COR-L47 (cell line): ENCODE data around the gene RPS16.
A peak's percentile ranks its signal among the peaks of the same experiment; 100 is the strongest.

ENCODE experiments used
- DNase-seq: peaks from one replicate; lab custom pipeline; 2025; lab: John Stamatoyannopoulos, UW

The RPS16 gene

DNA sequence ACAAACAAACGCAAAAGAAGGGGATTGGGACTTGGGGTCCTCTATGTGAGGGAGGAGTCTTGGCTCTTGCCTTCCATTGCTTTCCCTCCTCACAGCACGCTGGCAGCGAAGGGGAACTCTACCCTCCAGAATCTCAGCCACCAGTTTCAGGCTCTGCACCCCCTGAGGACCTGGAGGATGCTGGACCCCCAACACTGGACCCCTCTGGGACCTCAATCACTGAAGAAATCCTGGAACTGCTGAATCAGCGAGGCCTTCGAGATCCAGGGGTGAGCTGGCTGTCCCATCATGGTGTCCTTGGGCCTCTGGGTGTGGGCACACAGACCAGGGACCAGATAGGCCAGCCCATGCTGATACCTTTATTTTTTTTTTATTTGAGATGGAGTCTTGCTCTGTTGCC is 13.7 kb downstream of the RPS16 start:
- DNase-seq = no peak

GRCh38 chr19:39420769-39421168 is 15.0 kb downstream of the RPS16 start:
- no peak for DNase-seq

DNA sequence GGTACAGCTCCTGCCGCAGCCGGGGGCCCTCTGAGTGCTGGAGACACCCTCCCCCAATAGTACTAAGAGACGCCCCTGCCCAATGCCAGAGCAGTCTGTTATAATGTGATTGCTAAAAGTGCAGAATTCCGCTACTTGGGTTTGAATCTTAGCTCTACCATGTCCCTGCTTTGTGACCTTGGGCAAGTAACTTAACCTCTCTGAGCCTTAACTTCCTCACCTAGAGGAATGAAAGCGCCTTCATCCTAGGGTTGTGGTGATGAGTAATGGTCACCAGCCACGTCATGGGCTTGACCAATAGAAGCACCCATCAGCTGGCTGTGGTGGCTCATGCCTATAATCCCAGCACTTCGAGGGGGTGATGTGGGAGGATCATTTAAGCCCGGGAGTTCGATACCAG is 16.7 kb downstream of the RPS16 start:
- no peak for DNase-seq

DNA sequence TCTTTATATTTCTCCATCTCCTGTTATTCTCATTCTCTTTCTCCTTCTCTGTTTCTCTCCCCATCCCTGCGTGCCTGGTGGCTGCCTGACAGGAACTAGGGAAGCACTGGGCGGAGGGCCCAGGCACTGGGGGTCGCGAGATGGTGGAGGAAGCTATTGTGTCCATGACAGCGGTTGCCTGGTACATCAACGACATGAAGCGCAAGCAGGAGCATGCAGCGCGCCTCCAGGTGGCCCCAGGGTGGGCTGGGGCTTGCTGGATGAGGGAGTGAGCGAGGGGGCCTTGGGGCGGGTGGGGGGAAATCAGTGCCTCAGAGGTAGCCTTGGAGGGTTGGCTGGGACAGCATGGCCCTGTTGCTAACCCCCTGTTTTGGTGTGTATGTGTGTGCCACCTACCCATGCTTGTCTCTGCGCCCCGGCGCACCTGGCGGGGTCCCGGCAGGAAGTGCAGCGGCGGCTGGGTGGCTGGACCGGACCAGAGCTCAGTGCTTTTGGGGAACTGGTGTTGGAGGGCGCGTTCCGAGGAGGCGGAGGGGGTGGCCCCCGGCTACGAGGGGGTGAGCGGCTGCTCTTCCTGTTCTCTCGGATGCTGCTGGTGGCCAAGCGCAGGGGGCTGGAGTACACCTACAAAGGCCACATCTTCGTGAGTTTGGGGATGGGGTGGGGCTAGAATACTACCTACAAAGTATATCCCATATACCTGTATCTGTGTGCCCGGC is 18.1 kb downstream of the RPS16 start:
- no peak for DNase-seq

DNA sequence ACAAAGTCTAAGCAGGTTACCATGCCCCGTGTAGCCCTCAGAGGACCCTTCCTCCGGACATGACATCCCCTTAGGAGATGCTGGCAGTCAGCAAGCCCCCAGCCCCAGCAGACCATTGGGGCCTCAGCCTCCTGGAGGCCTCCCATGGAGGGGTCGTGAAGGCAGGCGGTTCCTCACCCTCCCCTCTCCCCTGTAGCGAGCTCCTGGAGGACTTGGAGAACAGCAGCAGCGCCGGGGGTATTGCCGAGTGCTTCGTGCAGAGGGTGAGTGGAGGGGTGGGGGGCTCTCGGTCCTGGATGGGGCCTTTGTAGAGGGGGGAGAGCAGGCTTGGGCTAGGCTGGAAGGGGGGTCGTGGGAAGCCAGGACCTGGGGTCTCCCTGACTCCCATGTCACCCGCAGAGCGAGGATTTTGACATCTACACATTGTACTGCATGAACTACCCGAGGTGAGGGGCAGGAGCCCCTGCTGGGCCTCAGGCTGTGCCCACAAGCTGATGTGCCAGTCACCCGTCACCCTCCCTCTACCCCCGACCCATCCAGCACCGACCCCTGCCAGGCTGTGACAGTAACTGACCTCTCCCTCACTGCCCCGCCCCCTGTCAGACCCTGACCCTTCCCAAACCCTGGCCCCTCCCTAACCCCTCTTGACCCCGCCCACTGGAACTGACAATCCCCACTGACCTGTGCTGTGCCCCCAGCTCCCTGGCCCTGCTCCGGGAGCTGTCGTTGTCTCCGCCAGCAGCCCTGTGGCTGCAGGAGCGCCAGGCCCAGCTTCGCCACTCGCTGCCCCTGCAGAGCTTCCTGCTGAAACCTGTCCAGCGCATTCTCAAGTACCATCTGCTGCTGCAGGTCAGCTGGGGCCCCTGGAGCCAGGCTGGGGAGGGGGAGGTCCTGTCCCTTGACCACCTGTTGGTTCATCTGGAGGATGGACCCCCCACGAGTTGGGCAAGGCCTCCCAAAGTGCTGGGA is 19.3 kb downstream of the RPS16 start:
- no peak for DNase-seq

GRCh38 chr19:39415111-39416046 is 20.4 kb downstream of the RPS16 start:
- no peak for DNase-seq

GRCh38 chr19:39413911-39414608 is 21.7 kb downstream of the RPS16 start:
- no peak for DNase-seq

GRCh38 chr19:39413272-39413910 is 22.4 kb downstream of the RPS16 start:
- DNase-seq = peak; percentile 58

GRCh38 chr19:39412867-39413271 is 22.9 kb downstream of the RPS16 start:
- DNase-seq = no peak

GRCh38 chr19:39412100-39412866 is 23.5 kb downstream of the RPS16 start, which contains the start of gene PLEKHG2:
Gene PLEKHG2, plus strand, starts transcription at chr19:39412669. Its CDS starts 1,418 bp downstream, at chr19:39414087.
- peak; percentile 99 for DNase-seq

DNA sequence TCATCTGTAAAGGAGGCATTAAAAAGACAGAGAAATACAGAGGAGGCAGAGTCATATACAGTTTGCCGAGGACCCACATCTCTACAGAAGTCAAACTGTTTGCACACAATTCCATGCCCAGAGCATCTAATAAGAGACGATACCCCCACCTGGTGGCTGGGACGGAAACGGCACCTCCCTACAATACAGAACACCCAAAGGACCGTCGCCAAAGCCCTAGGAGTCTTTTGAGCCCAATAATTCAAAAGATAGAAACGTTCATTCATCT is 24.0 kb downstream of the RPS16 start:
- DNase-seq = peak; percentile 91

- no peak for DNase-seq
Observed at GRCh38 chr19:39411081-39411831, 24.5 kb downstream of the RPS16 start.

DNA sequence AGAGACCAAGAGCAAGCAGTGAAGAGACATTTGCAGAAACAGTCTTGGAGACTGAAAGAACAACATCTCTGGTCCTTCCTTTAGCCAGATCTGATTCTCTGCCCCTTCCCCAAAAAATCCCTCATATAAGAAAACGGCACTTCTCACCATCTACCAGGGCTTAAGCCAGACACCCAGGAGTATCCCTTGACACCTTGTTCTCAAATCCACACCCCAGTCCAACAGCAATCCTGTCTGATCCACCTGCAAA is 25.0 kb downstream of the RPS16 start:
- DNase-seq = no peak

- DNase-seq = peak; percentile 15
Observed at GRCh38 chr19:39410017-39410830, 25.5 kb downstream of the RPS16 start.

DNA sequence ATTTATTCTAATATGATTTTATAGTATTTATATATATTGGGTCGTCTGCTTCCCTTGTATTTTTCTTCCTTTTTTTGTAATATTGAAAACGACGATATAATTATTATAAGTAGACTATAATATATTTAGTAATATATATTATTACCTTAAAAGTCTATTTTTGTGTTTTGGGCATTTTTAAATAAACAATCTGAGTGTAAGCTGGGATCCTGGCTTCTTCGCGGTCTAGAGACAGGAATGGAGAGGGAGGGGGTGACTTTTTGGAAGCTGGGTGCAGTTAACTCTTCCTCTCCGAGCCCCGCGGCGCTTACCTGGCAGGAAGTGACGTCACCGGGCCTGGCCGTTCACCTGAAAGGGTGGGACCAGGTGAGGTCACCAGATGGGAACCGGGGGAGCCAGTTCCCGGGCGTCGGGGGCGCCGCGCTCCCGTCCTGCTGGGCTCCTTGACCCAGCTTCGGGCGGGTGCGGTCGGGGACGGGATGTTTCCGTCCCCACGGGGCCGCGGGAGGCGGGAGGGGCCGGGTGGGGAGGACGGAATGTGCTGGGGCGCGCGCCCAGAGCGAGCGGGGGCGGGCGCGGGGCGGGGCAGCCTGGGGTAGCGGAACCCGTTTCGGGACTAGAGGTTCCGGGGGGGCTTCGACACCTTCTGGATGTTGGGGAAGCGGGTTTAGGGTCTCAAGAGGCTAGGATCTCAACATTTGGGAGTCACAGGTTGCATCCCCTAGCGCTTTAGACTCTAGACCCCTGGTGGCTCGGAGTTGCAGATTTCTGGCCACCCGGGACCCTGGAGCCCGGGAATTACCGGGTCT is 26.3 kb downstream of the RPS16 start:
- DNase-seq = peak; percentile 93

DNA sequence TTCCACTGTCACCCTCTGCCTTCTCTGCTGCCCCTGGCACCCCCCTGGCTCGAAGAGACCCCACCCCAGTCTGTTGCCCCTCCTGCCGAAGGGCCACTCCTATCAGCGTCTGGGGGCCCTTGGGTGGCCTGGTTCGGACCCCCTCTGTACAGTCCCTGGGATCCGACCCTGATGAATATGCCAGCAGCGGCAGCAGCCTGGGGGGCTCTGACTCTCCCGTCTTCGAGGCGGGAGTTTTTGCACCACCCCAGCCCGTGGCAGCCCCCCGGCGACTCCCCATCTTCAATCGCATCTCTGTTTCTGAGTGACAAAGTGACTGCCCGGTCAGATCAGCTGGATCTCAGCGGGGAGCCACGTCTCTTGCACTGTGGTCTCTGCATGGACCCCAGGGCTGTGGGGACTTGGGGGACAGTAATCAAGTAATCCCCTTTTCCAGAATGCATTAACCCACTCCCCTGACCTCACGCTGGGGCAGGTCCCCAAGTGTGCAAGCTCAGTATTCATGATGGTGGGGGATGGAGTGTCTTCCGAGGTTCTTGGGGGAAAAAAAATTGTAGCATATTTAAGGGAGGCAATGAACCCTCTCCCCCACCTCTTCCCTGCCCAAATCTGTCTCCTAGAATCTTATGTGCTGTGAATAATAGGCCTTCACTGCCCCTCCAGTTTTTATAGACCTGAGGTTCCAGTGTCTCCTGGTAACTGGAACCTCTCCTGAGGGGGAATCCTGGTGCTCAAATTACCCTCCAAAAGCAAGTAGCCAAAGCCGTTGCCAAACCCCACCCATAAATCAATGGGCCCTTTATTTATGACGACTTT is 27.1 kb downstream of the RPS16 start:
- DNase-seq = no peak
